ENCODE data around the gene MROH2A.

DNA sequence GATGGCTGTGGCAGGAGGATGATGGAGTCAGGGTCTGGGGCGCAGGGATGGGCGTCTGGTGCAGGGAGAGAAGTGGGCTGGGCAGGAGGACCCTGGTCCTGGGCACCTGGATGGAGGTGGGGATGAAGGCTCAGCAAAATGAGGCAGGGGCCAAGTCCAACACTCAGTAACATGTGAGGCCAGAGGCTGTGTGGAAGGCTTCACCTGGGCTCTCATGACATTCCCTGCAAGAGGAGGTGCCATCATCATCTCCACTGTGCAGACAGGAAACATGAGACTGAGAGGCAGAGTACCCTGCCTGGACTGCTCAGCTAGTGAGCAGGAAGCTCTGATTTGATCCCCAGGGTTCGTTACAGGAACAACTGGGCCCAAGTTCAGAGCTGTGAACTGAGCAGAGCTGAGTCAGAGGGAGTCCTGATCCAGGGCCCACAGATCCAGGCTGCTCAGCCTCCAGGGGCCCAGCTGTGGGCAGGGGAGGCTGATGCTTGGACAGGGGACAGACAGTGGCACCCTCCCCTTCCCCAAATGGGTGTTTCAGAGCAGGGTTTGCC lies 39.3 kb downstream of the MROH2A start:
- TF ChIP-seq, protein P1, sequence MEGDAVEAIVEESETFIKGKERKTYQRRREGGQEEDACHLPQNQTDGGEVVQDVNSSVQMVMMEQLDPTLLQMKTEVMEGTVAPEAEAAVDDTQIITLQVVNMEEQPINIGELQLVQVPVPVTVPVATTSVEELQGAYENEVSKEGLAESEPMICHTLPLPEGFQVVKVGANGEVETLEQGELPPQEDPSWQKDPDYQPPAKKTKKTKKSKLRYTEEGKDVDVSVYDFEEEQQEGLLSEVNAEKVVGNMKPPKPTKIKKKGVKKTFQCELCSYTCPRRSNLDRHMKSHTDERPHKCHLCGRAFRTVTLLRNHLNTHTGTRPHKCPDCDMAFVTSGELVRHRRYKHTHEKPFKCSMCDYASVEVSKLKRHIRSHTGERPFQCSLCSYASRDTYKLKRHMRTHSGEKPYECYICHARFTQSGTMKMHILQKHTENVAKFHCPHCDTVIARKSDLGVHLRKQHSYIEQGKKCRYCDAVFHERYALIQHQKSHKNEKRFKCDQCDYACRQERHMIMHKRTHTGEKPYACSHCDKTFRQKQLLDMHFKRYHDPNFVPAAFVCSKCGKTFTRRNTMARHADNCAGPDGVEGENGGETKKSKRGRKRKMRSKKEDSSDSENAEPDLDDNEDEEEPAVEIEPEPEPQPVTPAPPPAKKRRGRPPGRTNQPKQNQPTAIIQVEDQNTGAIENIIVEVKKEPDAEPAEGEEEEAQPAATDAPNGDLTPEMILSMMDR (IDR thresholded peaks at IDR 0.05; ENCODE audit: low read depth, low read length): no peak
- no peak for TF ChIP-seq EZH2phosphoT487 (IDR thresholded peaks at IDR 0.05; ENCODE audit: low read depth)
